Muscle layer of colon (tissue), 2 donors: ENCODE data around the gene CFAP119.

Experiments
- H3K27ac ChIP-seq: one replicate; pipeline ENCODE4 v1.7.0; 2013; ENCODE audit warnings: low read depth, mild to moderate bottlenecking, low read length, moderate library complexity
- H3K27me3 ChIP-seq, 2 donors: one replicate each; pipeline ENCODE4 v1.7.0; 2013; ENCODE audit warnings: low read length in 2 of 2, mild to moderate bottlenecking in 2 of 2; ENCODE audit not compliant: insufficient read depth in 2 of 2, control insufficient read depth in 1 of 2
- H3K36me3 ChIP-seq: one replicate; pipeline ENCODE4 v1.7.0; 2013; ENCODE audit warnings: mild to moderate bottlenecking, low read length; ENCODE audit not compliant: insufficient read depth
- H3K4me1 ChIP-seq: one replicate; pipeline ENCODE4 v1.7.0; 2013; ENCODE audit warnings: mild to moderate bottlenecking, low read length; ENCODE audit not compliant: insufficient read depth
- H3K4me3 ChIP-seq, 2 donors: one replicate each; pipeline ENCODE4 v1.7.0; 2013; ENCODE audit warnings: low read length in 2 of 2, low read depth in 1 of 2, mild to moderate bottlenecking in 1 of 2, moderate library complexity in 1 of 2
- H3K9ac ChIP-seq: one replicate; pipeline ENCODE4 v1.7.0; 2013; ENCODE audit warnings: low read length
- H3K9me3 ChIP-seq: one replicate; pipeline ENCODE4 v1.7.0; 2013; ENCODE audit warnings: mild to moderate bottlenecking, low read length
- donor health status: abdominal sarcoma.
- donor health status: Adenocarcinoma of cecum.

Gene CFAP119

DNA sequence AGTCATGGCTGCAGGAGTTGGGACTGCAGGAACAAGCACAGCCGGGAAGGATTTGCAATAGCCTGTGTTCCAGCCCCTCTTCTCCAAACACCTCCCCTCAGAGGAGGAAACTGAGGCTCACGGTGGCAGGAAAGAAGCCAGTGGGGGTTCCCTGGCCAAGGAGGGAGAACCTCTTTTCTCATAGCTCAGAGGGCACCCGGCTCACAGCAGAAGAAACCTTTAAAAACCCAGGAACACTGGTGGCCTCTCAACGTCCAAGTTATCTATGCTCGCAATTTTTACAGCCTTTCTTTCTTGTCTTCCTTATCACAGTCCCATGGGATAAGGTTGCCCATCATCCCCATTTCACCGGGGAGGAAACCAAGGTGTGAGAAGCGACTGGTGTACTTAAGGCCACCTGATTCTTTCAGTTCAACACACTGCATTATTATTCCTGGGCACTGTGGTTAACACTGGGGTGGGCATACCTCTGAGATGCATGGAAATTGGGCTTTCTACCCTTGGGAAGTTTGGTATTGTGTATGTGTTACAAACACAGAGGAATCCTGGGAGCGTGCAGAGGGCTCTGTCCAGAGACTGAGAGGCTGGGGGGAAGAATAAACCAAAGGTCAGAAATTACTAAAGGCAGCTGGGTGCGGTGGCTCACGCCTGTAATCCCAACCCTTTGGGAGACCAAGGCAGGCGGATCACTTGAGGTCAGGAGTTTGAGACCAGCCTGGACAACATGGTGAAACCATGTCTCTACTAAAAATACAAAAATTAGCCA lies 25.9 kb upstream of the CFAP119 start:
- H3K9ac ChIP-seq, result peak overlapping the region; percentile 68
- peak overlapping the region; percentile 85 to 92 for H3K4me3 ChIP-seq
- H3K27me3 ChIP-seq, result no peaks in the 10 kb centered on the region
- H3K4me1 ChIP-seq, result peaks cover 18% of the 10 kb centered on the region
- H3K27ac ChIP-seq, result peak overlapping the region; percentile 93
- no peaks in the 10 kb centered on the region for H3K9me3 ChIP-seq
- peaks cover 7% of the 10 kb centered on the region for H3K36me3 ChIP-seq

DNA sequence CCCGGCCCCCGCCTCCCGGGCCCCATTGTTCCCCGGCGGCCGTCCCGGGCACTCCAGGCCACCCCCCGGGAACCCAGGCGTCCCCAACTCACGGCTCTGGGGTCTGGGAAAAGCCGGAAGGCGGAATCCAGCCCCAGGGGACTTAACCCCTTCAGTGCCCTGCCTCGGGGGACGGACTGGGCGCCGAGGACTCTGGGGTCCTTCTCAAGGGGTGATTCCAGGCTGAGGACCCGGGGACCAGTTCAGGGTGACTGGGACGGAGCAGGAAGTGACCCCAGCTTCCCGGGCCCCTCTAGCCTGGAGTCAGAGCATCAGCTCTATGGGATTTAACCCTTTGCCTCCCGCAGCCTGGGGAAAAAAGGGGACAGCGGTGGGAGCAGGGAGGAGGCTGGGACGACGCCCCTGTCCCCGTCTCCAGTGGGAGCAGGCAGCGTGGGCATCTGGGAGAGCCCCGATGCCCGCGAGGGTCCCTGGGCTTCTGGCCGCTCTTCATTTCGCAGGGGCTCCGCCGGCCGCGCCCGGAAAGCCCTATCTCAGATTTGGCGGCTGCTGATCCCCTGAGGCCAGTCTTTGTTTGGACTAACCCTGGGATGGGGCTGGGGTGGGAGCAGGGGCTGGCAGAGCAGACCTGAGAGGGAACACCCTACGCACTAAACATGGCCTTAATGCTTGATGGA lies 25.2 kb upstream of the CFAP119 start, which contains the start of gene ZNF629:
Gene ZNF629 (minus strand): TSS at position 270 of the 677 bp plus-strand sequence. CDS start 2,723 bp downstream, outside the sequence.
- Histone ChIP-seq H3K27me3 (no peaks in the 10 kb centered on the region), H3K9me3 (no peaks in the 10 kb centered on the region), H3K27ac (peak within 1 kb of the TSS; percentile 93), H3K9ac (peak within 1 kb of the TSS; percentile 70), H3K4me3 (peak within 1 kb of the TSS; percentile 85 to 92), H3K4me1 (peaks cover 18% of the 10 kb centered on the region), H3K36me3 (peaks cover 14% of the 10 kb centered on the region)

DNA sequence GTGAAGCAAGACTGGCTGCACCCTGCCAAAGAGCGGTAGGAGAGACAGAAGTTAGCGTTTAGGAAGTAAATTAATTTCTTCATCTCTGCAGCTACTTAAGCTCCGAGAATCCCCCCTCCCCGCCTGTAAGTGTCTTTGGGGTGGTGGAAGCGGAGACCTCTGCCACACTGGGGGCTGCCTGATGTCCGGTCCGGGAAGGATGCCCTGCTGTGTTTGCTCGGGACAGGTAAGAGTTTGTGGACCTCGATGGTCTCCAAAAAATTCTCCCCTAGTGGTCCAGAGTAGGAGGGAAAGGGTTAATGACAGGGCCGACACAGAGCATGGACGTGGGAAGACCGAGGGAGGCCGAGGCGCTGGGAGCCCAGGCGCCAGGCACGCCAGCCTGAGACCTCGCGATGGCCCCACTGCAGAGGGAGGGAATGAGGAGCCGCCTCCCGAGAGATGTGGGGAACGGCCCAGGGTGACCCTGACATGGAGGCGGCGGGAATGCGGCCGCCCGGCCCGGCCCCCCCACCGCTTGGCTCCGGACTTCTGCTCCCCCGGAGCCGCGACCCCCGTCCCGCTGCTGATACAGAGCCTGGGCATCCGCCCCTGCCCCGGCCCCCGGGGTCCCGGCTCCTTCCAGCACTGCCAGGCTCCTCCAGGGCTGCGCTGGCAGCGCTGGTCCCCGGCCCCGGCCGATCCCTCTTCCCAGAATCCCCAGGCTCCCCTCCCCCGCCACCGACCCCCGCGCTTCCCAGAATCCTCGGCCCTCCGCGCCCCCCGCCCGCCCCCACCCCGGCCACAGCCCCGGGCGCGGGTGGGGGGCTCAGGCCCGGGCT lies 24.5 kb upstream of the CFAP119 start:
- peak overlapping the region; percentile 93 for H3K27ac ChIP-seq
- H3K4me1 ChIP-seq, result peaks cover 18% of the 10 kb centered on the region
- H3K9me3 ChIP-seq, result no peaks in the 10 kb centered on the region
- H3K9ac ChIP-seq, result peak overlapping the region; percentile 70
- peaks cover 21% of the 10 kb centered on the region for H3K36me3 ChIP-seq
- H3K27me3 ChIP-seq, result no peaks in the 10 kb centered on the region
- H3K4me3 ChIP-seq, result peak overlapping the region; percentile 85 to 92

DNA sequence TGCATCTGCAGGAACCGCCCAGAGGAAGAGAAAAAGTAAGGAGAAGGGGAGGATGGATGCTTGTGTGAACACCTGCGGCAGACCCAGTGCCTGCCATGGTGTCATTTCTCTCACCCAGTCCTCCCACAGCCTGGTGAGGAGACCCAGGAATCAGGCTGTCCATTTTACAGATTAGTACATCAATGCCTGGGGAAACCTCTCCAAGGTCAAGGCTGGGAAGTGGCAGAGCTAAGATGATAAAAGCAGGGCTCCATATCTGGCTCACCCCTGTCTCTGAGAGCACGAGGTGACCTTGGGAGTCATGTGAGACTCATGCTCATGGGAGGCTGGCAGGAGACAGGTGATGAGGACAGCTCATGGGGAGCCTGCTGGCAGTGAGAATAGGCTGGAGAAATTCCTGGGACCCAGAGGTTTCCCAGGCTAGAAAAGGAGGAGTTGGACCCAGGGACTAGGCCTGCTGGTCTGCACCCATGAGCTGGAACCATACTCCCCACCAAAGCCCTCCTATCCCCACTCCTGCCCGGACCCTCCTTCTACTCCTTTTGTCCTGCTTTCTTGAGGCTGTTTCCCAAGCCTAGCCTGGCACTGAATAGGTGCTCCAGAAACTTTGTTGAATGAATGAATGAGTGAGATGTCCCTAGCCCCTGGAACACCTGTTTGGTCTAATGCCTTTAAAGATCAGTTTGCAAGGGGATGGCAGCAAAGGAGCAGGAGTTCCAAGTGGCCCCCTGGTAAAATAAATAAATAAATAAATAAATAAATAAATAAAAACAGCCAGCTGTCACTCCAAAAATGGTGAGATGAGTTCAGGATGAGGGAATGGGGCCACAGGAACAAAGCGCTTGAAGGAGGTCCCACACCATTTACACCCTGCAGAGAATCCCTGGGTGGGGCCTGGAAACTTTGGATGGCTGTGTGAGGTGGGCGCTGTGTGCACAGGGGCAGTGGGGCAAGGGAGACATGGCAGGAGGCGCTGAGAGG lies 23.6 kb upstream of the CFAP119 start:
- H3K4me3 ChIP-seq, result peak overlapping the region; percentile 58 to 85
- no peaks in the 10 kb centered on the region for H3K27me3 ChIP-seq
- H3K4me1 ChIP-seq, result peaks cover 18% of the 10 kb centered on the region
- H3K36me3 ChIP-seq, result peaks cover 22% of the 10 kb centered on the region
- no peaks in the 10 kb centered on the region for H3K9me3 ChIP-seq
- no peak overlapping the region for H3K27ac ChIP-seq
- H3K9ac ChIP-seq, result peak overlapping the region; percentile 70

DNA sequence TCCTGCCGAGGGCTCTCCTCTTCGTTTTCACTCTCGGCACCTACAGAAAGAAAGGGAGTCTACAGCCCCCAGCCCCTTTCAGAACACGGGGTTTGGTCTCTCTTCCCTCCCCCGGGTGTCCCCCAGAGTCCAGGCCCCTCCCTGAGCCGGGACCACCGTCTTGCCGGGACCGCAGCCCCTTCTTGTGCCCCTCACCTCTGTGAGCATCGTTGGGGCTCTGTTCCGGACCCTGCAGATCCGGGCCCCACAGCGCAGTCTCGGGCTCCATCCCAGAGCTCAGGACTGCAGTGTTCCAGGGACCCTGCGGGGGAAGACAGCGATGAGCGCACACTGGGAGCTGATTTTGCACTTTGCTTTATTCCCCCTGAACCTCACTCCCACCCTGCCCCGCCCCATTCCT lies 22.4 kb upstream of the CFAP119 start:
- Histone ChIP-seq H3K4me1 (peaks cover 18% of the 10 kb centered on the region), H3K9ac (no peak overlapping the region), H3K27me3 (no peaks in the 10 kb centered on the region), H3K9me3 (no peaks in the 10 kb centered on the region), H3K27ac (no peak overlapping the region), H3K36me3 (peaks cover 22% of the 10 kb centered on the region), H3K4me3 (no peak overlapping the region)

- peaks cover 18% of the 10 kb centered on the region for H3K4me1 ChIP-seq
- H3K9me3 ChIP-seq, result no peaks in the 10 kb centered on the region
- H3K4me3 ChIP-seq, result no peak overlapping the region
- no peaks in the 10 kb centered on the region for H3K27me3 ChIP-seq
- H3K36me3 ChIP-seq, result peaks cover 22% of the 10 kb centered on the region
- no peak overlapping the region for H3K27ac ChIP-seq
- no peak overlapping the region for H3K9ac ChIP-seq
Measured at GRCh38 chr16:30783280-30784109, 21.6 kb upstream of the CFAP119 start.

DNA sequence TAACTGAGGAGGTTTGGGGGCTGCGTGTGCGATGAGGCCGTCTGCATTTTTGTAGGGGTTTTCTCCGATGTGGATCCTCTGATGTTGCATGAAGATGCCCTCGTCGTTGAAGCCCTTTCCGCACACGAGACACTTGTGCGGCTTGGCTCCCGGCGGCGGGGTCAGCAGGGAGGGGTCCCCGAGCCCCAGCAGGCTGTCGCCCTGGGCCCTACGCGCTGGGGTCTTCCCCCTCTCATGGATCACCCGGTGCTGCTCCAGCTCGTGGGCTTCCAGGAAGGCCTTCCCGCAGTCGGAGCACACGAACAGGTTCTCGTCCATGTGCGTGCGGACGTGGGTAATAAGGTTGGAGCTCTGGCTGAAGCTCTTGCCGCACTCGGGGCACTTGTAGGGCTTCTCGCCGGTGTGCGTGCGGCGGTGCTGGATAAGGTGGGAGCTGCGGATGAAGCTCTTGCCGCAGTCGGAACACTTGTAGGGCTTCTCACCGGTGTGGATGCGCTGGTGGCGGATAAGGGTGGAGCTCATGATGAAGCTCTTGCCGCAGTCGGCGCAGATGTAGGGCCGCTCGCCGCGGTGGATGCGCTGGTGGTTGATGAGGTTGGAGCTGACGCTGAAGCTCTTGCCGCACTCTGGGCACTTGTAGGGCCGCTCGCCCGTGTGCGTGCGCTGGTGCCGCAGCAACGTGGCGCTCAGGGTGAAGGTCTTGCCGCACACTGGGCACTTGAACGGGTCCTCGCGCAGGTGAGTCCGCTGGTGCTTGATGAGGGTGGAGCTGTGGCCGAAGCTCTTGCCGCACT lies 20.8 kb upstream of the CFAP119 start:
- no peak overlapping the region for H3K9ac ChIP-seq
- H3K27me3 ChIP-seq, result no peaks in the 10 kb centered on the region
- peaks cover 22% of the 10 kb centered on the region for H3K36me3 ChIP-seq
- peaks cover 14% of the 10 kb centered on the region for H3K4me1 ChIP-seq
- no peaks in the 10 kb centered on the region for H3K9me3 ChIP-seq
- H3K27ac ChIP-seq, result no peak overlapping the region
- H3K4me3 ChIP-seq, result no peak overlapping the region

- H3K4me1 ChIP-seq, result peaks cover 20% of the 10 kb centered on the region
- H3K27me3 ChIP-seq, result no peaks in the 10 kb centered on the region
- no peak overlapping the region for H3K27ac ChIP-seq
- peaks cover 22% of the 10 kb centered on the region for H3K36me3 ChIP-seq
- no peaks in the 10 kb centered on the region for H3K9me3 ChIP-seq
- H3K4me3 ChIP-seq, result no peak overlapping the region
- no peak overlapping the region for H3K9ac ChIP-seq
Measured at GRCh38 chr16:30780549-30780948, 18.7 kb upstream of the CFAP119 start.

DNA sequence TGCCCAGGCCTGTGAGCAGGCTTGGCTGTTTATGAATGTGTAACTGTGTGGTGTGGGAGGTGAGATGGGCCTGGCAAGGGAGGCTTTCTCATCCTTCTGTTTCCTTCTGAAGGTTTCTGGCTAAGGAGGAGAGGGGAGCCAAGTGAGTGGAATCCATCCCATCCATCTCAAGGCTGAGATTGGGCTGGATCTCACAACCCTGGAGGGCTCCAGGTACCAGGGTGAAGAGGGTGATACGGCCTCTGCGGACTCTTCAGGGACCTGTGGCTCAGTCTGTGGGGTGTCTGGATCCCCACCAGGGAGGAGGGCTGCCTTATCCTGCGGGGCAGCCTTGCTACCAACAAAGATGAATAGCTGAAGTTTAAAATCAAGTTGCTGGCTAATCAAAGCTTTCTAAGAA lies 18.2 kb upstream of the CFAP119 start:
- peaks cover 16% of the 10 kb centered on the region for H3K4me1 ChIP-seq

More for the DNA sequence above, 18.2 kb upstream of the CFAP119 start:
- Histone ChIP-seq H3K27me3 (no peaks in the 10 kb centered on the region), H3K4me3 (no peak overlapping the region), H3K9ac (no peak overlapping the region), H3K9me3 (no peaks in the 10 kb centered on the region), H3K36me3 (peaks cover 22% of the 10 kb centered on the region), H3K27ac (no peak overlapping the region)
